ENCODE data around the gene BSCL2. TPM values are rescaled to one million over a fixed set of nuclear protein-coding genes. Genes with fewer than 3 reads are reported as not detected.

The BSCL2 gene
- total RNA-seq, 4 donors from 2014 or later: 25.7 to 69.4 (median 32.6) TPM

DNA sequence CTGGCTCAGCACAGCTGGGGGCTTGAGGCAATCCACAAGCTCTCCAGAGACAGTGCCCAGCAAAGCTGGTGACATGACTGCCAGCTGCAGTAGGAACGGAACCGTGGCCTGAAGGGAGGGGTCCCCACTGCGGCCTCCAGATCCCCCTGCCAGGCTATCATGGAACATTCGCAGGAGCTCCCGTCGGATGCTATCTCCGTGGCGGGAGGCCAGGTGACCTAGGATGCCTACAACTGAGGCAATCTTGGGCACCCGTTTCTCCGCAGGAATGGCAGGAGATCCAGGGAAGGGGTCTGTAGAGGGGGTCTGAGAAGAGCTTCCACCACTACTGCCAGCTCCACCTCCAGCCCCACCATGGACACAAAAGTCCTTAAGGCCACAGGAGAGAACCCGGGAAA lies 58.3 kb downstream of the BSCL2 start:
- H3K4me1 ChIP-seq: peaks cover 28 to 51% (median 32%) of the 10 kb centered on the region in 3 donors
- H3K27ac ChIP-seq: no peak overlapping the region
- no peak for TF ChIP-seq CTCF (IDR thresholded peaks at IDR 0.05)
- no peak for TF ChIP-seq POLR2A (IDR thresholded peaks at IDR 0.05)
- no peak for DNase-seq
- no peaks in the 10 kb centered on the region for H3K9me3 ChIP-seq
- no peak overlapping the region for H3K4me3 ChIP-seq
- H3K27me3 ChIP-seq: no peaks in the 10 kb centered on the region
- peaks cover 0 to 45% (median 25%) of the 10 kb centered on the region in 3 donors for H3K36me3 ChIP-seq
- intact Hi-C loops (cut with DNase I): no loop called here
- 88 to 97% methylated on average over 7 to 10 of the region's 11 CpGs for WGBS, 2 donors

- DNase-seq: no peak
- H3K9me3 ChIP-seq: no peaks in the 10 kb centered on the region
- H3K4me3 ChIP-seq: no peak overlapping the region
- peaks cover 0 to 51% (median 30%) of the 10 kb centered on the region in 3 donors for H3K36me3 ChIP-seq
- WGBS, 2 donors: 89 to 95% methylated on average over 7 to 8 of the region's 24 CpGs
- peaks cover 28 to 57% (median 32%) of the 10 kb centered on the region in 3 donors for H3K4me1 ChIP-seq
- intact Hi-C loops (cut with DNase I): no loop called here
- no peaks in the 10 kb centered on the region for H3K27me3 ChIP-seq
- no peak for TF ChIP-seq POLR2A (IDR thresholded peaks at IDR 0.05)
- TF ChIP-seq CTCF (IDR thresholded peaks at IDR 0.05): no peak
- no peak overlapping the region for H3K27ac ChIP-seq
Observed at GRCh38 chr11:62648185-62648966, 58.8 kb downstream of the BSCL2 start.

DNA sequence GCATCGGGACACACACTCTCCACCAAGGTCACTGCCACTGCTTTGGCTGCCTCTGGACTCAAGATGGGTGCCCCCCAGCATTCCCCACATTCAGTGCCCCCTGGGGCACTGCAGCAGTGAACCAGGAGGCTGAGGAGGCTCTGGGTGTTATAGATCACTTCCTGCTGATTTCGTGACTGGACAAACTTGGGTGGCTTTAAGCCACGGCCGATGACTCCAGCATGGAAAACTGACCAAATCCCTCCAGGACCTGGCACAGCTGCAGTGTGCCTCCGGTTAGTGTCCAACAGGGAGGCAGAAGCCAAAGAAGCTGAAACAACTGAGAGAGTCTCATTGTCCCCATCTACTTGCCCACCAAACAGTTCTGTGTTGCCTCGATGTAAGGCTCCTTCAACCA lies 59.6 kb downstream of the BSCL2 start:
- intact Hi-C loops (cut with DNase I): no loop called here
- 83% methylated on average over 4 of the region's 6 CpGs; no CpG with 5 or more reads in 1 of the 2 donors for WGBS, 2 donors

GRCh38 chr11:62646825-62647608 lies 60.2 kb downstream of the BSCL2 start:
- TF ChIP-seq CTCF (IDR thresholded peaks at IDR 0.05): no peak
- TF ChIP-seq POLR2A (IDR thresholded peaks at IDR 0.05): no peak
- H3K36me3 ChIP-seq: peaks cover 0 to 65% (median 30%) of the 10 kb centered on the region in 3 donors
- no peak for DNase-seq
- H3K4me1 ChIP-seq: peaks cover 23 to 53% (median 27%) of the 10 kb centered on the region in 3 donors
- peak overlapping the region in 3 of 4 donors; percentile 92 to 96 (median 94) for H3K27ac ChIP-seq
- H3K9me3 ChIP-seq: no peaks in the 10 kb centered on the region
- intact Hi-C loops (cut with DNase I): no loop called here
- H3K4me3 ChIP-seq: peak overlapping the region in 2 of 4 donors; percentile 76 to 96
- 8 to 57% methylated on average over 5 to 8 of the region's 32 CpGs for WGBS, 2 donors
- no peaks in the 10 kb centered on the region for H3K27me3 ChIP-seq

More for the DNA sequence above, 59.6 kb downstream of the BSCL2 start:
- TF ChIP-seq POLR2A (IDR thresholded peaks at IDR 0.05) (no peak), CTCF (IDR thresholded peaks at IDR 0.05) (no peak)
- peaks cover 28 to 58% (median 32%) of the 10 kb centered on the region in 3 donors for H3K4me1 ChIP-seq
- no peak for DNase-seq
- no peak overlapping the region for H3K4me3 ChIP-seq
- no peaks in the 10 kb centered on the region for H3K9me3 ChIP-seq
- peaks cover 0 to 59% (median 30%) of the 10 kb centered on the region in 3 donors for H3K36me3 ChIP-seq
- peak overlapping the region in 1 of 4 donors; percentile 96 for H3K27ac ChIP-seq
- no peaks in the 10 kb centered on the region for H3K27me3 ChIP-seq
